GM12801 (cell line): ENCODE measurements around the gene RPL27A.

Experiments
- TF ChIP-seq, protein P1 (sequence below): IDR thresholded peaks from one replicate; pipeline ENCODE4 v1.5.1; 2011; ENCODE audit warnings: control low read depth; ENCODE audit not compliant: insufficient read length; ENCODE audit errors: extremely low read depth

The RPL27A gene

GRCh38 chr11:8719211-8719649 is 36.6 kb downstream of the RPL27A start:
- TF ChIP-seq, protein P1, sequence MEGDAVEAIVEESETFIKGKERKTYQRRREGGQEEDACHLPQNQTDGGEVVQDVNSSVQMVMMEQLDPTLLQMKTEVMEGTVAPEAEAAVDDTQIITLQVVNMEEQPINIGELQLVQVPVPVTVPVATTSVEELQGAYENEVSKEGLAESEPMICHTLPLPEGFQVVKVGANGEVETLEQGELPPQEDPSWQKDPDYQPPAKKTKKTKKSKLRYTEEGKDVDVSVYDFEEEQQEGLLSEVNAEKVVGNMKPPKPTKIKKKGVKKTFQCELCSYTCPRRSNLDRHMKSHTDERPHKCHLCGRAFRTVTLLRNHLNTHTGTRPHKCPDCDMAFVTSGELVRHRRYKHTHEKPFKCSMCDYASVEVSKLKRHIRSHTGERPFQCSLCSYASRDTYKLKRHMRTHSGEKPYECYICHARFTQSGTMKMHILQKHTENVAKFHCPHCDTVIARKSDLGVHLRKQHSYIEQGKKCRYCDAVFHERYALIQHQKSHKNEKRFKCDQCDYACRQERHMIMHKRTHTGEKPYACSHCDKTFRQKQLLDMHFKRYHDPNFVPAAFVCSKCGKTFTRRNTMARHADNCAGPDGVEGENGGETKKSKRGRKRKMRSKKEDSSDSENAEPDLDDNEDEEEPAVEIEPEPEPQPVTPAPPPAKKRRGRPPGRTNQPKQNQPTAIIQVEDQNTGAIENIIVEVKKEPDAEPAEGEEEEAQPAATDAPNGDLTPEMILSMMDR, result no peak

DNA sequence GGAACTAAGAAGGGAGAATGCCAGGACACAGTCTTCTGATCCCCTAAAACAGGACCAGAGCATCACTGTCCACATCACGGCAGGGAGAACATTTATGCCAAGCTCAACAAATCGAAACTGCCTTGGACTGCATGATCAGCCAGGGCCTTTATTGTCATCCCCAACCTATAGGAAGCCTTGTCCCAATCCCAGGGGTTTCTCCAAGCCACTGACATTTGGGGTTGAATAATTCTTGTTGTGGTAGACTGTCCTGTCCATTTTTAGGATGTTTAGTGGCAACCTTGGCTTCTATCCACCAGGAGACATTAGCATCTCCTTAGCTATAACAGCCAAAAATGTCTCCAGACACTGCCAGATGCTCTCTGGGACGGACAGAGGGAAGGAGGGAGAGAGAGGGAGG is 37.1 kb downstream of the RPL27A start:
- TF ChIP-seq, protein P1, result no peak

DNA sequence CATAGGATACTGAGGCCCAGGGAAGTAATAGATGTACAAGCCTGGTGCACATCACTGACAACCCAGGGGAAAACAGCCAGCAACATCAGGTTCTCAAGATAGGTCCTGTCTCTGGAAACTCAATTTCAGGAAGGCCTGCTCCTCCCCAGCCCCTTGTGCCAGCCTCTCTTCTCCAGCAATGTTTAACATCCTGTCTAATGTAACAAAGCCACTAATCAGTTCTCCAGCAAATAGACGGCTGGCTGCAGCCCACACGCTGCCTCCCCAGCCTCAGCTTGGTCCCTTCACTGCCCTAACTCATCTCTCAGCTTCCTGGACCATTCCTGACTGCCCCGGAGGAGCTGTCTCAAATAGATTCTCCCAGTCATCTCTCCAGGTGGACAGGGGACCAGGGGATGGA is 37.8 kb downstream of the RPL27A start:
- TF ChIP-seq, protein P1, result no peak

- TF ChIP-seq, protein P1, result no peak
Observed at GRCh38 chr11:8720868-8721608, 38.4 kb downstream of the RPL27A start.

- TF ChIP-seq, protein P1, result no peak
Observed at GRCh38 chr11:8721609-8722500, 39.3 kb downstream of the RPL27A start.

DNA sequence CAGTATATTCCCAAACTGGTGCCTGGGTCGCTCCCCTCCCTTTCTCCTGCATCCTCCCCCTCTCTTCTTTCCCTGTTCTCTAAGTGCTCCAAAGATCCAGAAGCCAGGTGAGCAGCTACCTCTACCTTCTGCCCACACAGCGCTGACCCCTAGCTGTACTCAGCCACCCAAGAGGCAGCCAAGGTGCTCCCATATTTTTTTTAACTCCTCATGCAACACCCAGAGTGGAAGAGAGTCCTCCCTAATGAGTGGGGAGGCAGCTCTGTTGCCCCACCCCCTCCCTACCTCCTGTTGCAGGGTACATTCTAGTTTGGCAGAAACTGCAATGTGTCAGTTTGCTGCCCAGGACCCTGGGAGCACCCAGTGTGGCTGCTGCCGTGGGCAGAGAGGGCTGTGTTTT is 40.2 kb downstream of the RPL27A start:
- TF ChIP-seq, protein P1, result no peak

DNA sequence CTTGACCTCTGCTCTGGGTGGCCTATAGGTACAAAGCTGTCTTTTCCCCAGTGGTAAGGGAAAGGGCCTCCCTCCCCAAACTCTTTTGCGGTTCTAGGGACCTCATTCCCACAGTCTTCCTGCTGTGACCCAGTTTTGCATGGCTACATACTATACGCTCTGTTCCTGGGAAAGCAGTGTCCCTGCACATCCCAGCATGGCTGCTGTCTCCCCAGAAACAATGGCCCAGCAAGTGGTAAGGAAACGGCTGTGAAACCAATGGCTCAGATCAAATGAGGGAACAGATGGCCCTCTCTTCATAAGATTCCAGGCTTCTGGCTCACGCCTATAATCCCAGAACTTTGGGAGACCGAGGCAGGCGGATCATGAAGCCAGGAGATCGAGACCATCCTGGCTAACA is 41.1 kb downstream of the RPL27A start:
- TF ChIP-seq, protein P1, result no peak
